ENCODE results near the gene LRRC27.

The LRRC27 gene

GRCh38 chr10:132301371-132302330 lies 30.3 kb upstream of the LRRC27 start:
- no peak for DNase-seq (ENCODE audit: low read depth in 2 of 2)

GRCh38 chr10:132302421-132303310 lies 29.3 kb upstream of the LRRC27 start:
- DNase-seq (ENCODE audit: low read depth in 2 of 2), result no peak

GRCh38 chr10:132303361-132304115 lies 28.5 kb upstream of the LRRC27 start:
- DNase-seq (ENCODE audit: low read depth in 2 of 2), result no peak

GRCh38 chr10:132304756-132305509 lies 27.1 kb upstream of the LRRC27 start:
- no peak for DNase-seq (ENCODE audit: low read depth in 2 of 2)

GRCh38 chr10:132305654-132306342 lies 26.2 kb upstream of the LRRC27 start:
- DNase-seq (ENCODE audit: low read depth in 2 of 2), result no peak

GRCh38 chr10:132306343-132306685 lies 25.7 kb upstream of the LRRC27 start:
- DNase-seq (ENCODE audit: low read depth in 2 of 2), result no peak

GRCh38 chr10:132306864-132307751 lies 24.9 kb upstream of the LRRC27 start:
- peak in 1 of 2 donors; percentile 12 for DNase-seq (ENCODE audit: low read depth in 2 of 2)

- DNase-seq (ENCODE audit: low read depth in 2 of 2), result peak; percentile 81
Observed at GRCh38 chr10:132307823-132308586, 24.0 kb upstream of the LRRC27 start, which contains the start of gene STK32C. Gene STK32C (minus strand): TSS chr10:132307950. CDS start chr10:132307833, 117 bp downstream.

GRCh38 chr10:132308587-132309470 lies 23.2 kb upstream of the LRRC27 start:
- no peak for DNase-seq (ENCODE audit: low read depth in 2 of 2)

- DNase-seq (ENCODE audit: low read depth in 2 of 2), result no peak
Observed at GRCh38 chr10:132309471-132309865, 22.5 kb upstream of the LRRC27 start.

- no peak for DNase-seq (ENCODE audit: low read depth in 2 of 2)
Observed at GRCh38 chr10:132309879-132310591, 22.0 kb upstream of the LRRC27 start.

GRCh38 chr10:132310701-132311337 lies 21.2 kb upstream of the LRRC27 start:
- DNase-seq (ENCODE audit: low read depth in 2 of 2), result no peak

- no peak for DNase-seq (ENCODE audit: low read depth in 2 of 2)
Observed at GRCh38 chr10:132311338-132311939, 20.6 kb upstream of the LRRC27 start.

GRCh38 chr10:132313305-132313704 lies 18.7 kb upstream of the LRRC27 start:
- no peak for DNase-seq (ENCODE audit: low read depth in 2 of 2)

GRCh38 chr10:132313865-132314264 lies 18.1 kb upstream of the LRRC27 start:
- DNase-seq (ENCODE audit: low read depth in 2 of 2), result no peak

- DNase-seq (ENCODE audit: low read depth in 2 of 2), result no peak
Observed at GRCh38 chr10:132314336-132314735, 17.7 kb upstream of the LRRC27 start.

Data from stimulated activated CD8-positive, alpha-beta memory T cell treated with anti-CD3 and anti-CD28 coated beads, Interleukin-15, amount 100 ng/mL, for 48 hours (primary cell).